Fibroblast of peridontal ligament (primary cell): ENCODE data around the gene CHST13.

Source experiments
- DNase-seq: peaks from one replicate; pipeline ENCODE4 v3.0.0-alpha.2; 2010; ENCODE audit errors: extremely low read depth

CHST13 gene

GRCh38 chr3:126553284-126554084 is 29.5 kb downstream of the CHST13 start:
- no peak for DNase-seq

- DNase-seq: no peak
Measured at GRCh38 chr3:126554560-126555525, 30.9 kb downstream of the CHST13 start.

GRCh38 chr3:126555795-126556636 is 32.1 kb downstream of the CHST13 start:
- no peak for DNase-seq

- DNase-seq: no peak
Measured at GRCh38 chr3:126556637-126557414, 32.9 kb downstream of the CHST13 start.

- no peak for DNase-seq
Measured at GRCh38 chr3:126557415-126557745, 33.4 kb downstream of the CHST13 start.

GRCh38 chr3:126557761-126558160 is 33.8 kb downstream of the CHST13 start:
- DNase-seq: no peak

- DNase-seq: no peak
Measured at GRCh38 chr3:126558336-126559071, 34.5 kb downstream of the CHST13 start, which contains the start of gene C3orf22. Gene C3orf22, minus strand, starts transcription at chr3:126558932. Its CDS starts 5,542 bp downstream, at chr3:126553390.

- no peak for DNase-seq
Measured at GRCh38 chr3:126562737-126563276, 38.9 kb downstream of the CHST13 start.

- DNase-seq: no peak
Measured at GRCh38 chr3:126567696-126568438, 43.9 kb downstream of the CHST13 start.

GRCh38 chr3:126568776-126569342 is 44.9 kb downstream of the CHST13 start:
- DNase-seq: no peak

GRCh38 chr3:126569390-126569975 is 45.5 kb downstream of the CHST13 start:
- no peak for DNase-seq

GRCh38 chr3:126570103-126570541 is 46.2 kb downstream of the CHST13 start:
- DNase-seq: no peak

- no peak for DNase-seq
Measured at GRCh38 chr3:126571078-126571477, 47.1 kb downstream of the CHST13 start.

GRCh38 chr3:126573492-126574117 is 49.6 kb downstream of the CHST13 start:
- no peak for DNase-seq

GRCh38 chr3:126577261-126577660 is 53.3 kb downstream of the CHST13 start:
- no peak for DNase-seq

GRCh38 chr3:126578702-126579101 is 54.7 kb downstream of the CHST13 start:
- no peak for DNase-seq

- DNase-seq: no peak
Measured at GRCh38 chr3:126580746-126581145, 56.8 kb downstream of the CHST13 start.

GRCh38 chr3:126581569-126581968 is 57.6 kb downstream of the CHST13 start:
- DNase-seq: no peak
